ENCODE measurements around the gene PROKR2. TPM values are rescaled to one million over a fixed set of nuclear protein-coding genes. Genes with fewer than 3 reads are reported as not detected.

Gene PROKR2
- total RNA-seq, 1 experiment from 2014 or later = not detected

DNA sequence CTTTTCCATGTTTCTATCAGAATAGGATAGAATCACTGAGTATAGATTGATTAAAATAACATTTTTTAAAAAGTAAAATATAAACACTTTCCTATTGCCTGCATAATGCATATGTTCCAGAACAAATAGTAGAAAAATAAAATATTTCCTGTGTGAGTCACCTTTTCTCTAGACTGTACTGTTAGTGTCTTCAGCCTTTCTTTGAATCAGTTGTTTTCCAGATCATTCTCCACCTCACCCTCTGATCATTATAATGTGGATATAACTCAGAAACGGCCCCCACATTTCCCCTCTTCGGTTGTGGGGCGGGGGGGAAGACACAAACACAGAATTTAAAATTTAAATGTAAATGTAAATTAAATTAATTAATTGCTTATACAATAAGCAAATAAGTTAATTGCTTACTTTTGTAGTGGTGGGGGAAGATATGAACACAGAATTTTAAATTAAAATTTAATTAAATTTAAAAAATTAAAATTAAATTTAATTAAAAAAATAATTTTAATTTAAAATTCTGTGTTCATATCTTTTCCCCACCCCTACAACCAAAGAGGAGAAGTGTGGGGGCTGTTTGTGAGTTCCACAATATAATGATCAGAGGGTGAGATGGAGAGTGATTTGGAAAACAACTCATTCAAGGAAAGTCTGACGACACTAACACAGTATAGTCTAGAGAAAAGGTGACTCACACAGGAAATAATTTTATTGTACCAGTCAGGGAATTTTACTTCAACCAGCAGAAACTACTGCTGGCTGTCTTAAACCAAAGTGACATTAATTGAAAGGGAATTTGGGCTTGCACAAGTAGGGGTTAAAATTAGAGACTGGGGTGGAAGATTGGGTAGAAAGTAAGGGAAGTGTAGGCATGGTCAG, 37.1 kb upstream of the PROKR2 start:
- no peaks in the 10 kb centered on the region for H3K9me3 ChIP-seq (ENCODE audit: low read length)
- H3F3A ChIP-seq (ENCODE audit: low read length, unreplicated experiment) = no peaks in the 10 kb centered on the region
- BruUV-seq (replicated peaks) = no TSS peak
- intact Hi-C loops (cut with micrococcal nuclease) = no loop called here
- no peak overlapping the region for H3K4me3 ChIP-seq (ENCODE audit: low read length)
- H3K27ac ChIP-seq (ENCODE audit: low read length) = no peak overlapping the region
- DNase-seq (peak; percentile 69), ATAC-seq (peak; percentile 74)
- no peaks in the 10 kb centered on the region for H4K20me1 ChIP-seq (ENCODE audit: low read length)
- H3K4me2 ChIP-seq (ENCODE audit: low read length) = no peak overlapping the region
- no peaks in the 10 kb centered on the region for H3K79me2 ChIP-seq (ENCODE audit: low read length)
- H3K36me3 ChIP-seq (ENCODE audit: low read depth, low read length) = no peaks in the 10 kb centered on the region
- CTCF ChIA-PET = no interaction called here
- POLR2A ChIA-PET (ENCODE audit: unreplicated experiment) = no interaction called here
- H3K9ac ChIP-seq (ENCODE audit: low read length) = no peak overlapping the region
- peaks cover 52% of the 10 kb centered on the region for H3K27me3 ChIP-seq (ENCODE audit: low read length)
- peaks cover 9% of the 10 kb centered on the region for H3K4me1 ChIP-seq (ENCODE audit: insufficient read depth, low read length)
- TF ChIP-seq EZH2 (IDR thresholded peaks at IDR 0.05; ENCODE audit: low read length, unreplicated experiment) = no peak
- TF ChIP-seq EZH2phosphoT487 (IDR thresholded peaks at IDR 0.05; ENCODE audit: borderline replicate concordance, low read length) = no peak
- TF ChIP-seq, protein P1, sequence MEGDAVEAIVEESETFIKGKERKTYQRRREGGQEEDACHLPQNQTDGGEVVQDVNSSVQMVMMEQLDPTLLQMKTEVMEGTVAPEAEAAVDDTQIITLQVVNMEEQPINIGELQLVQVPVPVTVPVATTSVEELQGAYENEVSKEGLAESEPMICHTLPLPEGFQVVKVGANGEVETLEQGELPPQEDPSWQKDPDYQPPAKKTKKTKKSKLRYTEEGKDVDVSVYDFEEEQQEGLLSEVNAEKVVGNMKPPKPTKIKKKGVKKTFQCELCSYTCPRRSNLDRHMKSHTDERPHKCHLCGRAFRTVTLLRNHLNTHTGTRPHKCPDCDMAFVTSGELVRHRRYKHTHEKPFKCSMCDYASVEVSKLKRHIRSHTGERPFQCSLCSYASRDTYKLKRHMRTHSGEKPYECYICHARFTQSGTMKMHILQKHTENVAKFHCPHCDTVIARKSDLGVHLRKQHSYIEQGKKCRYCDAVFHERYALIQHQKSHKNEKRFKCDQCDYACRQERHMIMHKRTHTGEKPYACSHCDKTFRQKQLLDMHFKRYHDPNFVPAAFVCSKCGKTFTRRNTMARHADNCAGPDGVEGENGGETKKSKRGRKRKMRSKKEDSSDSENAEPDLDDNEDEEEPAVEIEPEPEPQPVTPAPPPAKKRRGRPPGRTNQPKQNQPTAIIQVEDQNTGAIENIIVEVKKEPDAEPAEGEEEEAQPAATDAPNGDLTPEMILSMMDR (conservative IDR thresholded peaks at IDR 0.05; ENCODE audit: low read depth, low read length) = no peak
- no peaks in the 10 kb centered on the region for H3K9me2 ChIP-seq (replicated peaks; ENCODE audit: low read length)
- H2AFZ ChIP-seq (ENCODE audit: low read length) = no peak overlapping the region

DNA sequence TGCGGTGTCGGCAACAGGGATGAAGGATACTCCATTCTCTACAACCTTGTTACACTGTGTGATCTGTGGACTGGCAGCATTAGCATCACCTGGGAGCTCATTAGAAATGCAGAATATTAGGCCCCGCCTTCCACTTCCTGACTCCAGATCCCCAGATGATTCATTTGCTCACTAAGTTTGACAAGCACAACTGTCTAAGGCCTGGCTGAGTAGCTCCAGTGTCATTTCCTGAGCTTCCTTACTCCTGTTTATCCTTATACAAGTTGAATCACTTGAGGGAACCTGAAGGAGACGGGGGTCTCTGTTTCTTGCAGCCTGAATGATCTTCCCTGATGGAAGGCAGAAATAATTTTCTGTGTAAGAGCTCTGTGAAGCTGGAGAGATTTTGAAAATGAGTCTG, 32.7 kb upstream of the PROKR2 start:
- ATAC-seq (no peak), DNase-seq (peak; percentile 40)
- H3F3A ChIP-seq (ENCODE audit: low read length, unreplicated experiment) = no peaks in the 10 kb centered on the region
- no peaks in the 10 kb centered on the region for H3K9me3 ChIP-seq (ENCODE audit: low read length)
- H3K9me2 ChIP-seq (replicated peaks; ENCODE audit: low read length) = no peaks in the 10 kb centered on the region
- ChIA-PET CTCF (no interaction called here), POLR2A (ENCODE audit: unreplicated experiment) (no interaction called here)
- no peak overlapping the region for H3K9ac ChIP-seq (ENCODE audit: low read length)
- H3K4me1 ChIP-seq (ENCODE audit: insufficient read depth, low read length) = peaks cover 6% of the 10 kb centered on the region
- BruUV-seq (replicated peaks) = no TSS peak
- no peak overlapping the region for H2AFZ ChIP-seq (ENCODE audit: low read length)
- H3K79me2 ChIP-seq (ENCODE audit: low read length) = no peaks in the 10 kb centered on the region
- no peak overlapping the region for H3K27ac ChIP-seq (ENCODE audit: low read length)
- no peaks in the 10 kb centered on the region for H3K36me3 ChIP-seq (ENCODE audit: low read depth, low read length)
- H3K27me3 ChIP-seq (ENCODE audit: low read length) = peaks cover 63% of the 10 kb centered on the region
- H4K20me1 ChIP-seq (ENCODE audit: low read length) = no peaks in the 10 kb centered on the region
- no peak overlapping the region for H3K4me2 ChIP-seq (ENCODE audit: low read length)
- intact Hi-C loops (cut with micrococcal nuclease) = no loop called here
- no peak overlapping the region for H3K4me3 ChIP-seq (ENCODE audit: low read length)
- TF ChIP-seq EZH2 (IDR thresholded peaks at IDR 0.05; ENCODE audit: low read length, unreplicated experiment) = no peak

DNA sequence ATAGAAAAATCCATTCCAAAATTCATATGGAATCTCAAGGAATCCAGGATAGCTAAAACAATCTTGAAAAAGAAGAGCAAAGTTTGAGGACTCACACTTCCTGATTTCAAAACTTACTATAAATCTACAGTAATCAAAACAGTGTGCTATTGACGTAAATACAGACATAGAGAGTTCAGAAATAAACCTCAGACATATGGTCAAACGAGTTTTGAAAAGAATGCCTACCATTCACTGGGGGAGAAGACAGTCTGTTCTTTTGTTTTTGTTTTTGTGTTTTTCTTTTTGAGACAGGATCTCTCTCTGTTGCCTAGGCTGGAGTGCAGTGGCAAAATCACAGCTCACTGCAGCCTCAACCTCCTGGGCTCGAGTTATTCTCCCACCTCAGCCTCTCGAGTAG, 25.3 kb upstream of the PROKR2 start:
- DNase-seq (no peak), ATAC-seq (no peak)
- ChIA-PET POLR2A (ENCODE audit: unreplicated experiment) (no interaction called here), CTCF (no interaction called here)
- Histone ChIP-seq H3K79me2 (ENCODE audit: low read length) (no peaks in the 10 kb centered on the region), H4K20me1 (ENCODE audit: low read length) (no peaks in the 10 kb centered on the region), H2AFZ (ENCODE audit: low read length) (no peak overlapping the region), H3K4me2 (ENCODE audit: low read length) (no peak overlapping the region), H3K4me3 (ENCODE audit: low read length) (no peak overlapping the region), H3K9ac (ENCODE audit: low read length) (no peak overlapping the region), H3F3A (ENCODE audit: low read length, unreplicated experiment) (no peaks in the 10 kb centered on the region), H3K9me2 (replicated peaks; ENCODE audit: low read length) (no peaks in the 10 kb centered on the region), H3K27ac (ENCODE audit: low read length) (no peak overlapping the region), H3K9me3 (ENCODE audit: low read length) (no peaks in the 10 kb centered on the region), H3K27me3 (ENCODE audit: low read length) (peaks cover 20% of the 10 kb centered on the region; the same call in 1 of the 2 replicates), H3K4me1 (ENCODE audit: insufficient read depth, low read length) (no peaks in the 10 kb centered on the region), H3K36me3 (ENCODE audit: low read depth, low read length) (no peaks in the 10 kb centered on the region)
- intact Hi-C loops (cut with micrococcal nuclease) = no loop called here
- BruUV-seq (replicated peaks) = no TSS peak
- TF ChIP-seq, protein P1 (conservative IDR thresholded peaks at IDR 0.05; ENCODE audit: low read depth, low read length) = no peak
- TF ChIP-seq EZH2 (IDR thresholded peaks at IDR 0.05; ENCODE audit: low read length, unreplicated experiment) = no peak
- no peak for TF ChIP-seq EZH2phosphoT487 (IDR thresholded peaks at IDR 0.05; ENCODE audit: borderline replicate concordance, low read length)
